Stomach (tissue), 4 donors: ENCODE data around the gene KCTD17.

ENCODE experiments used
- CTCF ChIP-seq, 7 experiments: fragments of 450-650 bp in 4 of 7; fragments of 200-600 bp in 3 of 7; sonication (generic) in 3 of 7; IDR thresholded peaks; one replicate each; pipeline ENCODE4 v1.5.1; 2016 to 2019; ENCODE audit warnings: antibody characterized with exemption in 7 of 7, control low read depth in 2 of 7, mild to moderate bottlenecking in 1 of 7
- POLR2A ChIP-seq, 4 donors: fragments of 450-650 bp; IDR thresholded peaks; one replicate each; pipeline ENCODE4 v1.6.1; 2016; ENCODE audit warnings: antibody characterized with exemption in 4 of 4, control low read depth in 2 of 4, mild to moderate bottlenecking in 1 of 4, moderate library complexity in 1 of 4

- no peak for TF ChIP-seq POLR2A (IDR thresholded peaks at IDR 0.05)
- TF ChIP-seq CTCF (IDR thresholded peaks at IDR 0.05) = no peak
Measured at GRCh38 chr22:37057796-37058510, 6.4 kb downstream of the KCTD17 start.
